Measurements from ENCODE around the gene TFCP2.

GRCh38 chr12:51070004-51070403 lies 102.9 kb downstream of the TFCP2 start:
- TF ChIP-seq CTCF (IDR thresholded peaks at IDR 0.05; ENCODE audit: insufficient read depth, low read length, poor library complexity, severe bottlenecking): no peak
- TF ChIP-seq EZH2phosphoT487 (conservative IDR thresholded peaks at IDR 0.05; ENCODE audit: low read length): no peak

All from SU-DHL-6 (cell line).